GM19025 (cell line): ENCODE measurements around the gene GNAQ.
"Not testable (repeated sequence)": the region's sequence is repeated elsewhere in the genome, so short reads cannot be mapped to it uniquely, and the experiment has no call there.

Experiments
- ATAC-seq: cut with Tn5 transposase; IDR thresholded peaks from one replicate; pipeline ENCODE4 v1.9.1; 2021; ENCODE audit warnings: mild to moderate bottlenecking, low read depth, moderate library complexity; ENCODE audit not compliant: unreplicated experiment

The GNAQ gene

DNA sequence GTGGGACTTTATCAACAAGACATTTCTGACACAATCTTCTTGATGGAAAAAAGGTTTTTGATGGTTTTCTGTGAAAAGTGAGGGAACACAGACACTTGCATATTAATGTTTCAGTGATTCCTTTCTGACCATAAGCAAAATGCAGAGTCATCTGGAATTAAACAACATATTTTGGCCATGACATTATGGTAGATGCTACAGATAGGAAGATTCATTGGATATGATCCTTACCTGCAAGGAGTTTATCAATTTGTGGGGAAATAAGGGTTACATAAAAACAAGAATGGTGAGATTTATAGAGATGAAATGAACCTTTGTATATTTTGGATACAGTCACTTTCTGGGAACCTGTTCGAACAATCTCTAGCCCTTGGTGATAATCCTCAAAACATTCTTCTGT lies 228.2 kb downstream of the GNAQ start:
- no peak for ATAC-seq

DNA sequence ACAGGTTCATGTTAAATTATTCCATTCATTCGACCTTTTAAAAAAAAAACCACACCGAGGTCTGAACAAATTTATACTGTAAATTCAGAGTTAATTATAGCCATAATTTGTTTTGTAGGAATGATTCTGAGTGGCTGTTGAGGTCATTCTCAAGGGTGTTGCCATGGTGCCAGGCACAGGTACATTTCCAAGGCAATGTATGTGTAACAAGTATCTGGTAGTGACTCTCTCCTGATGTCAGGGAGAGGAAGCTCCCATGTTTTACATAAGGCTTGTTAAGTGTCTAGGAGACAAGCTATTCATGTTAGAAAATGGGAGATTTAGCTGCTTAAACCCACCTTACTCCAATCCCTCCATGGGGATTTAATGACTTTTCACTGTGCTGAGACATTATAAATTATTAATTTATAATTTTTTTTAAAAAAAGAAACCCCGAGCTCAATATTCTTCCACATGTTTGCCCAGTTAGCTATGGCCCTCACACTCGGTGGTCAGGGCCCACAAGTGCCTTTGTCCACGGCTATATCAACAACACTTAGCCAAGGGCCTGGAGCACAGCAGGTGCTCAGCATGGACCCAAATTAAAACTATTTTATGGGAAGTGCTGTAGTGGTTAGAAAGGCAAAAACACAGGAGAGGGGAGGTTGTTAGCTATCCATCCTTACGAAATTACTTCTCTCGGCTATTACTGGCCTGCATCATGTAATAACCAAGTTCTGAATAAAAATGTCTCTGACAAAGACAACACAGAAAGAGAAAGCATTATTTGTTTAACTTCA lies 228.9 kb downstream of the GNAQ start:
- ATAC-seq: no peak

DNA sequence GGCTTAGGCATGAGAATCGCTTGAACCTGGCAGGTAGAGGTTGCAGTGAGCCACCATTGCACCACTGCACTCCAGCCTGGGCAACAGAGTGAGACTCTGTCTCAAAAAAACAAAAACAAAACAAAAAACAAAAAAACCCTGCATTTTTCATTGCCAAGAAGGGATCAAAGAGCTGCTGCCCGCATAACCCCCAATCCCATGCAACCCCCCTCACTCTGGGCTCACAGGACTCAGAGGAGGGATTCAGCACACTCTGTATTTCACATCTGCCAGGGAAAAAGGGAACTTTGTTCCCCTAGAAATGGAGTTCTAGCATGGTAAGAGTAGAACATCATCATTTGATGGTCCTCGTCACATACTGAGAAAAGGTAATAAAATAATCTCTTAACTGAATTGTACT lies 229.5 kb downstream of the GNAQ start:
- no peak for ATAC-seq

DNA sequence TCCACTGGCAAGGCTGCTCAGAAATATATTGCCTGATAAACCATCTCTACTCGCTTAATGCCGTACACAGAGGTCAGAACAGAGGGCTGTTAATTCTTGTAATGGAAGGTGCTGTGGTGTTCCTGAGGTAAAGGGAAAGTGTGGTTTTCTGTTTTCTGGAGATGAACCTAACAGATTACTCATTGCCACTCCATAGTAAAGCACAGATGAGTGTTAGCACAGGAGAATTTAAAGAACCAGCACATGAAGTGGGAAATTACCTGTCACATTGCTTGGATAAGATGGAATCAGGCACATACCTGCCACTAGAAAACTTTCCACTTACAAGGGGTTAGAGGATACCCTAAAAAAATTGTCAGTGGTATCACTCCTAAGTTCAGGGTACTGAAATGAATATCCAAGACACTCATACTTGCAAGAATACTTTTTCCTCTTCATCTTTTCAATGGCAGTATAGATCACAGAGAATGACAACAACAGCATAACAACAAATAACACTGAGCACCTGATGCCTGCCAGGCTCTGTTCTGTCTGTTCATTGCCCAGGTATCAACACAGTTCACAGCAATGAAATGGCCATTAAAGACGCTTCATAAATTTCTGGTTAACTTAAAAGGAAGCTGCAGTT lies 230.6 kb downstream of the GNAQ start:
- ATAC-seq: no peak

DNA sequence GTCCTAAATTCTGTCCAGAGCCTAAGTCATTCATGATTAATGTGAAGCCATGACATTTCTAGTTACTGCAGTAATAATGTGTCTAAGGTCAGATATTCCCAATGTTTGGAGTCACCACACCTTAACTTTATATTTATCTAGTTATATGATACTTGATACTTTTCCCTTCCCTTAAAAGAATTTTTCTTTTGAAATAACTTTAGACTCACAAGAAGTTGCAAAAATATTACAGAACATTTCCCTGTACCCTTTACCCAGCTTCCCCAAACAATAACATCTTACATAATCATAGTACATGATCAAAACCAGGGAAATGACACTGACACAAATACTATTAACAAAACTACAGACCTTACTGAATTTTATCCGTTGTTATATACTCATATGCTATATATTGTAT lies 233.5 kb downstream of the GNAQ start:
- ATAC-seq: no peak

DNA sequence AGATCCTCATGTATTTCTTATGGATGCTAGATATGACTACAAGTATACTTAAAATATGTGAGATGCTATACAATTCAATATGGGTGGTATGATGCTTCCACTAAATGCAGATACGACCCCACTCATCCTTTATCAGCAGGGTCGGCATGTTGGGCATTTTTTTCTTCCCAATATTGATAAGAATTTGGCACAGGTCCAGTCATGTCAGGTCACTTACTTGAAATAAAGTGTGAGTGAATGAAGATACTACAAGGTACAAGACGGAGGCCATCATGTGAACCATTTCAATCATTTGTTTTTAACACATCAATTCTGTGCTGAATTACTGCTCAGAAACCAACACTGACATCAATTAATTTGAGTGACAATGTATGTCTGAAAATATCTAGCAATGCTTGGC lies 236.6 kb downstream of the GNAQ start:
- ATAC-seq: no peak

DNA sequence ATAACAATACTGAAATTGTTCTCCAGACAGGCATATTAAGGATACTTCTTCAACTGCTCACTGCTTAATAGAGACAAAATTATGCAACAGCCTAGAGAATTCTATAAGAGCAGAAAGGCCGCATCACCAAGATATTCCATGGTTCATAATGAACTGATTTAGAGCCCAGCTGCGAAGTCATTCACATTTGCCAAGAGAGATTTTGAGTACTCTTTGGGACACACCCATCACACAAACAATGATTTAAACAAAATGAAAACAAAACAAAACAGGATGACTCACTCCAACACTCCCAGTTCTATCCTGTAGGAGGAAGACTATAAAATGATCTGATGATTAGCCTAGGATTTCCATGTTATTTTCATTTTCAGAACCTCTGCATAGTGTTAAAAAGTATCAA lies 237.8 kb downstream of the GNAQ start:
- ATAC-seq: no peak

DNA sequence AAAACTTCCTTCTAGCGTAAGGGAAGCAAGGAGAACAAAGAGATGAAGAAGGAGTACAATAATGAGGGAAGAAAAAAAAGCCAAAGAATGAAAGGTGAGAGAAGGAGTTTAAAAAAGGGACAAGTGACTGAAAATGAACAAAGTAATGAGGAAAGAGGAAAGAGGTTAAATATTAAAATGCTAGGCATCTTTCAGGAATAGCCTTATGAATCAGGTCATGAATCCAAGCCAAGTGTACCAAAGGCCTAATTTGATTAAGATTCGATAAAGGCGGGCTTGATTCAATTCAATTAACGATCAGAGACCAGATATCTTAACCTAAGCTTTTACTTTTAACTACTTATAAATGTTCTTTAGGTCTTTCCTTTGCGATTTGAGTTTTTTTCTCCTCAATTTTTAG lies 241.7 kb downstream of the GNAQ start:
- ATAC-seq: no peak

DNA sequence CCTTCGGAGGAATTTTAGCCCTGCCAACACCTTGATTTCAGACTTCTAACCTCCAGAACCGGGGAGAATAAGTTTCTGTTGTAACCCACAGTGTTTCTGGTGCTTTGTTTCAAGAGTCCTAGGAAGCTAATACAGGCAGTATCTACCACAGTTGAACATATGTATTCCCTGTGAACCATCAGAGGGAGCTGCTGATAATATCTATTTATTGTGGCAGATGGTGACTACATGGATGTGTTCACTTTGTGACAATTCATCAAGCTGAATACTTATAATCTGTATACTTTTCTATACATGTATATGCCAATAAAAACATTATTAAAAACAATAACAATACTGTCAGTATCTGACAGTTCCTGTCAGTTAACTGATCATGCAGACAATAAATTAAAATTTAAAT lies 246.3 kb downstream of the GNAQ start:
- no peak for ATAC-seq

DNA sequence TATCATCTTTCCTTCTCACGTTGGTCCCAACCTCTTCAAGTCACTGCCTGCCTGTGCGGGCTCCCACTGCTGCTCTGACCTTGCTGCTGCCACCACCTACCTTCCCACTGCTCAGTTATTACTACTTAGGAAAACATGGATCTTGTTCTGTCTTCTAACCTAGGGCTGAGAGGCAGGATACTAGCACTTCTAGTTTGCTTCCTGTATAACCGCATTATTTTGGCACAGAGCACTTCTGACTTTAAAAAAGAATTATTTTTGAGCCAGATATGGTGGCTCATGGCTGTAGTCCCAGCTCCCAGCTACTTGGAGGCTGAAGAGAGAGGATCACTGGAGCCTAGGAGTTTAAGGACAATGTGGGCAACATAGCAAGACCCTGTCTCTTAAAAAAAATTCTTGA lies 248.1 kb downstream of the GNAQ start:
- ATAC-seq: no peak

DNA sequence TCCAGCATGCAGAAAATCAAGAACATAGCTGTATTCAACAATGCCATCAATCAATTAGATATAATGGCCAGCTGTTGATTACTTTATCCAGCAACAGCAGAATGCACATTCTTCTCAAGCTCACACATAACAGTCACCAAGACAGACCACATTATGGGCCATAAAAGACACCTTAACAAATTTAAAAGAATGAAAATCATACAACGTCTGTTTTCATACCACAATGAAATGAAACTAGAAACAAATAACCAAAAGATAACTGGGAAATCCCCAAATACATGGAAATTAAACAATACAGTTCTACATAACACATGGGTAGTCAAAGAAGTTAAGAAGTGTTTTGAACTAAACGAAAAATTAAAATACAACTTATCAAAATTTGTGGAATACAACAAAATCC lies 252.6 kb downstream of the GNAQ start:
- ATAC-seq: no peak

DNA sequence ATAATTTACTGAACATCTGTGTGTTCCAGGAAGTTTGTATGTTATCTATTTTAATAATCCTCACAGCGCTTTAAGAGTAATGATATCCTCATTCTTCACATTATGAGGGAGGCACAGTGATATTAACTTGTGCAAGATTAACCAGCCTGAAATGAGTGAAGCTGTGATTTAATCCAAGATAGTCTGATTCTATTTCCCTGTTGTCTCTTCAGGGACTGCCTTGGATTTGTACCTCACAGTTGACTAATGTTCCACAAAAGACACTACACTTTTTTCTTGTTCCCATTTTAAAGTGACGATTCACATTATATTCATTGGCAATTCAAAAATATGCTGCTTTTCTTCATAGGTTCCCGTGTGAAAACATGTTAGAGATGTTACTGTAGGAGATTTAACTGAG lies 258.2 kb downstream of the GNAQ start:
- ATAC-seq: no peak

DNA sequence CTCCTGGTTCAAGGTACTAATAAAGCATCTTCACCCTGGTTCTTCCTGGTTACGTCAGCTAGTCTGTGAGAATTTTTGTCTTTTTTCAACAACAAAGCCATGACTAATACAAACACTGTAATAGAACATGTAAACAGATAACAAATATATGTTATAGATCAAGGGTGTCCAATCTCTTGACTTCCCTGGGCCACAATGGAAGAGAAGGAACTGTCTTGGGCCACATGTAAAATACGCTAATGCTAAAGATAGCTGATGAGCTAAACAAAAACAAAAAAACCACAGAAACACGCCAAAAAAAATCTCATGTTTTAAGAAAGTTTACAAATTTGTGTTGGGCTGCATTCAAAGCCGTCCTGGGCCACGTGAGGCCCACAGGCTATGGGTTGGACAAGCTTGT lies 259.0 kb downstream of the GNAQ start:
- no peak for ATAC-seq

DNA sequence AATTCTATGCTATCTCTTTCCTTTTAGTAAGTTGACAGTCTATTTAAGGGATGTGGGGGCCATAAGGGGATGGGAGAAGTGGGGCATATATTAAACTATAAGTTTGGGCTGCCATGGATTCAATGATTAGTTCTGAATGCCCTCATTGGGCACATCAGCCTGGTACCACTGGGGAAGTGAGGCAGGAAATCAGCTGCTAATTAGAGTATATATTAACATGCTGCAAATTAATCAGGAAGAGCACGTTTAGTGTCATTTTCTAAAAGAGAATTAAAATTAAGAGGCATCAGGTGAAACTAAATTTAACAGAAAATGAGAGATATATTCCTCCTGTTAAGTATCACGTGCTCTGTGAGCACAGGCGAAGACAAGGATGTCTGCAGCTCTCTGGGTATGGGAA lies 260.4 kb downstream of the GNAQ start:
- ATAC-seq: no peak

DNA sequence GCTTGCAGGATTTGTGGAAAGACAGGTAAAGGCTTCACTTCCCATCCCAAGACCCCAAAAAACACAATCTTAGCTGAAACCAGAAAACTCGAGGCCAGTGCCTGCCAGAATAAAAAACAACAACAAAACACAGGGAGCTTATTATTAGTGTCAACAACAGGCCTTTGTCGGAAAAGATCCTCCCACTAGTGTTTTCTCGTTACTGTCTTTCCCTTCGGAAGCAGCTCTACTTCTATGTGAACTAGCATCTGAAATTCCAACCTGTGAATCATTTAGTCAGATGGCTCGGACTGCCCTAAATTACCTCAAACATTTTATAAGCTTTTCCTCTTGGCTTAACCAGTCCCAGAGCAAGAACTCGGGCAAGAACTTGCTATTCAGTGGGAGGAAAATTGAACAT lies 261.3 kb downstream of the GNAQ start:
- ATAC-seq: no peak

DNA sequence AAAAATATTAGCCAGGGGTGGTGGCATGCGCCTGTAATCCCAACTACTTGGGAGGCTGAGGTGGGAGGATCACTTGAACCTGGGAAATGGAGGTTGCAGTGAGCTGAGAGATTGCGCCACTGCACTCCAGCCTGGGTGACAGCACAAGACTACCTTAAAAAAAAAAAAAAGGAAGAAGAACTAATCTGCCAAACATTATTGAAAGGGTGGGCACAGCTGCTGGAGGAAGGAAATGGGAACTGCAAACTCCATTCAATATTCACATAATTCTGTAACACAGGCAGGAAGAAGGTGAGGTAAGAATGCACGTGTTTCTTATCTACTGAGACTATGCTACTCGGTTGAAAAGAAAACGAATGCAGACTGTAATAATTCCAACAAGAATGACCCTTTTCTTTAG lies 262.4 kb downstream of the GNAQ start:
- no peak for ATAC-seq

DNA sequence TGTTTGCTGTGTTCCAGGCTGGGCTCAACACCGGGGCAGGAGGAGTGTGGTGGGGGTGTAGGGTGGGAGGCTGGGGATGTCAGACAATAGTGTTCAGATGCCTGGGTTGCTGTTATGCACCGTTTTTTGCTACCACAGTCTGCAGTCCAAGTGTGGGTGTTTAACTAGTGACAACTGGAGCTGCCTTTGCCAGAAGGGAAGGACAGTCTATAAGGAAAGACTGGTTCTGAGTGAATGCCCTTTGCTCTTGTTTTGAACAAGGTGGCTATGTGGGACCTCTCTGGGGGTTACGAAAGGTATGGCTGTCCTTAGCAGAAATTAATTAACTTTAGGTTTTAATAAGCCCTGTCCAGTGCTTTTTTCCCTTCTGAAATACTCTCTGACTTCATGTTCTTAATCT lies 265.0 kb downstream of the GNAQ start:
- ATAC-seq: no peak

DNA sequence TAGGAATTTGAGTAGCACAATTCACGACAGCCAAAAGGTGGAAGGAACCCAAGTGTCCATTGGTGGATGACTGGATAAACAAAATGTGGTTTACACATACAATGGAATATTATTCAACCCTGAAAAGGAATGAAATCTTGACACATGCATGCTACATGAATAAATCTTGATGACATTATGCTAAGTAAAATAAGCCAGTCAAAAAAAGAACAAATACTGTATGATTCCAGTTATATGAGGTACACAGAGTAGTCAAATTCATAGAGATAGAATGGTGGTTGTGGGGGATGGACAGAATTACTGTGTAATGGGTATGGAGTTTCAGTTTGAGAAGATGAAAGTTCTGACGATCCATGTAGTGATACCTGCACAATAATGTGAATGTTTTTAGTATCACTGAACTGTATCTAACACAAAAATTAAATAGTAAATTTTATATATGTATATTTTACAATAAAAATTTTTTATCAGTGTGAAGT lies 265.8 kb downstream of the GNAQ start:
- ATAC-seq: no peak

DNA sequence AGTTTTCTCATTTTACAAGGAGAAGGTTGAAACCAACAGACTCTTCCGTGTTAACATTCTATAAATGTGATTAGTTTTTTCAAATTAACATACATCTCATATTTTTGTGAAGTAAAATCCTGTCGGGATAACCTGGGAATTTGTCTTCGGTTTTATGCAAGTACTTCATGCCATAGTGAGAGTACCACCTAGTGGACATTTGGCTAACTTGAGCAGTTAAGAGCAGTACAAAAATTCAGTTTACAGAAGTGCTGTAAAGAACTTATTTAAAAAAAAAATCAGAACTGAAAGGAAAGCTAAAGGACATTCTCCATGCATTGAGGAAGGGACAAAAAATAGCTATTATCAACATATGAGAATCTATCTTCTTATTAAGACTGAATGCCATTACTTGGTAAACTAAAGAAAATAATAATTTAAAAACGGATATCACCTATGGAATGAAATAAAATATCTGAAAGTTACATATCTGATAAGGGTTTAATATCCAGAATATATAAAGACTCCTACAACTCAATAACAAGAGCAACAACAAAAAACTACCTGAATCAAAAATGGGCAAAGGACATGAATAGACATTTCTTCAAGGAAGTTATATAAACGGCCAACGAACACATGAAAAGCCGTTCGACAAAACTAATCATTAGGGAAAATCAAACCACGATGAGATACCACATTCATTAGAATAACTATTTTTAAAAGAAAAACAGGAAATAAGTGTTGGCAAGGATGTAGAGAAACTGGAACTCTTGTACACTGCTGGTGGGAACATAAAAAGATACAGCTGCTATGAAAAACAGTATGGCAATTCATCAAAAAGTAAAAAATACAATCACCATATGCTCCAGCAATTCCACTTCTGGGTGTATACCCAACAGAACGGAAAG lies 266.5 kb downstream of the GNAQ start:
- no peak for ATAC-seq

DNA sequence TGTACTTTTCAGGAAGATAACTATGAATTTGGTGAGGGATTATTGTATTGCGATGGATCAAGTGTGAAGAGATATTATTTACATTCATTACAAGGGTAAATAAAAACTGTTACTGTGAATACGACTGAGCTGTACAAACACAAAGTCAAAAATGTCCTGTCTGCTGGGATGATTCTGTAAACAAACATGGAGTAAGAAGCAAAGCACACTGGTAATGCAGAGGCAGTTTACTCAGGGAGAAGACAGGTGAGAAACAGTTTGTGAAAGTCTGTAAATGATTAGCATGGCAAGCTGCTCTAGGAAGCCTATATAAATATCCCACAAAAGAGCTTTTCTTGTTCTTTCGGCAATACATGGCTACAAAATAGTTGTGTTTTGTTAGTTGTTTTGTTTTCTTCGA lies 268.0 kb downstream of the GNAQ start:
- ATAC-seq: no peak

DNA sequence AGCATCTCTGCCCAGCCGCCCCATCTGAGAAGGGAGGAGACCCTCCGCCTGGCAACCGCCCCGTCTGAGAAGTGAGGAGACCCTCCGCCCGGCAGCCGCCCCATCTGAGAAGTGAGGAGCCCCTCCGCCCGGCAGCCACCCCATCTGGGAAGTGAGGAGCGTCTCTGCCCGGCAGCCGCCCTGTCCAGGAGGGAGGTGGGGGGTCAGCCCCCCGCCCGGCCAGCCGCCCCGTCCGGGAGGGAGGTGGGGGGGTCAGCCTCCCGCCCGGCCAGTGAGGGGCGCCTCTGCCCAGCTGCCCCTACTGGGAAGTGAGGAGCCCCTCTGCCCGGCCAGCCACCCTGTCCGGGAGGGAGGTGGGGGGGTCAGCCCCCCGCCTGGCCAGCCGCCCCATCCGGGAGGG lies 270.7 kb downstream of the GNAQ start:
- not testable (repeated sequence) for ATAC-seq
